Measurements from ENCODE around the gene AP1G2.

DNA sequence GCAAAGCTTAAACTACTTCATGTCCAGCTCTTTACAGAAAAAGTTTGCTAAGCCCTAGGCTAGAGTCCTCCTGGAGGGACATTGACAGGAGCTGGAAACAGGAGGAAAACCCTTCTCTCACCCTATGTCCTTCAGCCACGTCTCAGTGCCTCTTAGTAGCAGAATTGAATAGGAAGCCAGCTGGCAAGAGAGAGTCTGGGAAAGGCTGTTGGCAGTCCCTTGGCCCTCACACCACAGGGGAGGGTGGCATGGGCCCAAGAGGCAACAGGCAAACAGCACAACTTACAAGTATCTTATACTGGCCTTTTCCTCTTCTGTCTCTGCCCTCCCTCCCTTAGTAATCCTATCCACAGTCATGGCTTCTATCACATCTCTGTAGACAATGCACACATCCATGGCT, 40.9 kb upstream of the AP1G2 start:
- TF ChIP-seq, protein P1, sequence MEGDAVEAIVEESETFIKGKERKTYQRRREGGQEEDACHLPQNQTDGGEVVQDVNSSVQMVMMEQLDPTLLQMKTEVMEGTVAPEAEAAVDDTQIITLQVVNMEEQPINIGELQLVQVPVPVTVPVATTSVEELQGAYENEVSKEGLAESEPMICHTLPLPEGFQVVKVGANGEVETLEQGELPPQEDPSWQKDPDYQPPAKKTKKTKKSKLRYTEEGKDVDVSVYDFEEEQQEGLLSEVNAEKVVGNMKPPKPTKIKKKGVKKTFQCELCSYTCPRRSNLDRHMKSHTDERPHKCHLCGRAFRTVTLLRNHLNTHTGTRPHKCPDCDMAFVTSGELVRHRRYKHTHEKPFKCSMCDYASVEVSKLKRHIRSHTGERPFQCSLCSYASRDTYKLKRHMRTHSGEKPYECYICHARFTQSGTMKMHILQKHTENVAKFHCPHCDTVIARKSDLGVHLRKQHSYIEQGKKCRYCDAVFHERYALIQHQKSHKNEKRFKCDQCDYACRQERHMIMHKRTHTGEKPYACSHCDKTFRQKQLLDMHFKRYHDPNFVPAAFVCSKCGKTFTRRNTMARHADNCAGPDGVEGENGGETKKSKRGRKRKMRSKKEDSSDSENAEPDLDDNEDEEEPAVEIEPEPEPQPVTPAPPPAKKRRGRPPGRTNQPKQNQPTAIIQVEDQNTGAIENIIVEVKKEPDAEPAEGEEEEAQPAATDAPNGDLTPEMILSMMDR (IDR thresholded peaks at IDR 0.05; ENCODE audit: poor library complexity, severe bottlenecking) = no peak
- TF ChIP-seq RAD21 (conservative IDR thresholded peaks at IDR 0.05) = no peak
- TF ChIP-seq EZH2 (IDR thresholded peaks at IDR 0.05; ENCODE audit: borderline replicate concordance, insufficient read depth, low read length, poor library complexity, severe bottlenecking) = no peak
- no peak for TF ChIP-seq MXI1 (conservative IDR thresholded peaks at IDR 0.05; ENCODE audit: poor library complexity, severe bottlenecking)
